ENCODE results near the gene FMN1.

- TF ChIP-seq, protein P1, sequence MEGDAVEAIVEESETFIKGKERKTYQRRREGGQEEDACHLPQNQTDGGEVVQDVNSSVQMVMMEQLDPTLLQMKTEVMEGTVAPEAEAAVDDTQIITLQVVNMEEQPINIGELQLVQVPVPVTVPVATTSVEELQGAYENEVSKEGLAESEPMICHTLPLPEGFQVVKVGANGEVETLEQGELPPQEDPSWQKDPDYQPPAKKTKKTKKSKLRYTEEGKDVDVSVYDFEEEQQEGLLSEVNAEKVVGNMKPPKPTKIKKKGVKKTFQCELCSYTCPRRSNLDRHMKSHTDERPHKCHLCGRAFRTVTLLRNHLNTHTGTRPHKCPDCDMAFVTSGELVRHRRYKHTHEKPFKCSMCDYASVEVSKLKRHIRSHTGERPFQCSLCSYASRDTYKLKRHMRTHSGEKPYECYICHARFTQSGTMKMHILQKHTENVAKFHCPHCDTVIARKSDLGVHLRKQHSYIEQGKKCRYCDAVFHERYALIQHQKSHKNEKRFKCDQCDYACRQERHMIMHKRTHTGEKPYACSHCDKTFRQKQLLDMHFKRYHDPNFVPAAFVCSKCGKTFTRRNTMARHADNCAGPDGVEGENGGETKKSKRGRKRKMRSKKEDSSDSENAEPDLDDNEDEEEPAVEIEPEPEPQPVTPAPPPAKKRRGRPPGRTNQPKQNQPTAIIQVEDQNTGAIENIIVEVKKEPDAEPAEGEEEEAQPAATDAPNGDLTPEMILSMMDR (IDR thresholded peaks at IDR 0.05), result no peak
- no peak for TF ChIP-seq POLR2AphosphoS5 (IDR thresholded peaks at IDR 0.05; ENCODE audit: insufficient read depth in 1 of 2, low read depth in 1 of 2)
- no peak for TF ChIP-seq POLR2A (IDR thresholded peaks at IDR 0.05)
These were observed 252.7 kb downstream of the FMN1 start for GRCh38 chr15:32941823-32942222.

Measured in vagina (tissue), 2 donors.